Naive B cell (primary cell): ENCODE data around the gene RNH1. TPM values are rescaled to one million over a fixed set of nuclear protein-coding genes. Genes with fewer than 3 reads are reported as not detected.

Experiments
- ATAC-seq, 2 donors: fragments of 150-1000 bp; cut with Tn5 transposase; 2 replicates each; pipeline ENCODE4 v1.10.0; 2021; ENCODE audit warnings: low read depth in 2 of 2, mild to moderate bottlenecking in 2 of 2, moderate library complexity in 2 of 2
- DNase-seq: peaks from one replicate; pipeline ENCODE4 v3.0.0; 2022
- H3K27ac Mint-ChIP-seq, 6 donors: one replicate each; pipeline ENCODE4 v1.8.0; 2020 to 2022; ENCODE audit warnings: mild to moderate bottlenecking in 6 of 6, mixed read lengths in 6 of 6, moderate library complexity in 5 of 6, inconsistent platforms in 2 of 6
- H3K27me3 Mint-ChIP-seq, 3 donors: one replicate each; pipeline ENCODE4 v1.8.0; 2021 to 2022; ENCODE audit warnings: mixed read lengths in 3 of 3, mild to moderate bottlenecking in 1 of 3
- H3K36me3 Mint-ChIP-seq, 2 donors: one replicate each; pipeline ENCODE4 v1.8.0; 2020 to 2022; ENCODE audit warnings: mixed read lengths in 2 of 2, inconsistent platforms in 1 of 2, mild to moderate bottlenecking in 1 of 2
- H3K4me1 Mint-ChIP-seq, 3 donors: one replicate each; pipeline ENCODE4 v1.8.0; 2020 to 2022; ENCODE audit warnings: mixed read lengths in 3 of 3, inconsistent platforms in 1 of 3, mild to moderate bottlenecking in 1 of 3, moderate library complexity in 1 of 3
- H3K4me3 Mint-ChIP-seq, 8 donors: one replicate each; pipeline ENCODE4 v1.8.0; 2020 to 2022; ENCODE audit warnings: mild to moderate bottlenecking in 8 of 8, mixed read lengths in 8 of 8, moderate library complexity in 8 of 8, inconsistent platforms in 2 of 8
- H3K9me3 Mint-ChIP-seq, 7 donors: one replicate each; pipeline ENCODE4 v1.8.0; 2020 to 2022; ENCODE audit warnings: mixed read lengths in 7 of 7, mild to moderate bottlenecking in 5 of 7, inconsistent platforms in 2 of 7, moderate library complexity in 1 of 7
- polyA plus RNA-seq, 6 donors: library from polyadenylated mRNA; unstranded; fragments of 300-500 nt; fragmentation: Illumina TruSeq; gene quantifications; one replicate each; pipeline ENCODE4 v1.2.3, GENCODE V29; 2021; ENCODE audit warnings: low read depth in 6 of 6

The RNH1 gene
- polyA plus RNA-seq, 6 donors from 2014 or later, result 73.2 to 132 (median 114) TPM

- H3K27me3 Mint-ChIP-seq, result peaks cover 0 to 7% (median 0%) of the 10 kb centered on the region in 3 donors
- H3K27ac Mint-ChIP-seq, result peak overlapping the region in 5 of 6 donors; percentile 9 to 91 (median 51)
- no peaks in the 10 kb centered on the region for H3K36me3 Mint-ChIP-seq
- H3K4me1 Mint-ChIP-seq, result peaks cover 0 to 36% (median 30%) of the 10 kb centered on the region in 3 donors
- no peak for DNase-seq
- ATAC-seq, result no peak
- peak overlapping the region in 7 of 8 donors; percentile 3 to 99 (median 83) for H3K4me3 Mint-ChIP-seq
- H3K9me3 Mint-ChIP-seq, result no peaks in the 10 kb centered on the region
Measured at GRCh38 chr11:504053-504993, 2.7 kb downstream of the RNH1 start.

- H3K4me1 Mint-ChIP-seq, result peaks cover 0 to 36% (median 29%) of the 10 kb centered on the region in 3 donors
- peak overlapping the region in 1 of 6 donors; percentile 60 for H3K27ac Mint-ChIP-seq
- peaks cover 0 to 7% (median 0%) of the 10 kb centered on the region in 3 donors for H3K27me3 Mint-ChIP-seq
- ATAC-seq (no peak), DNase-seq (no peak)
- H3K4me3 Mint-ChIP-seq, result peak overlapping the region in 2 of 8 donors; percentile 25 to 97
- H3K36me3 Mint-ChIP-seq, result peaks cover 0 to 3% of the 10 kb centered on the region in 2 donors
- no peaks in the 10 kb centered on the region for H3K9me3 Mint-ChIP-seq
Measured at GRCh38 chr11:503179-503981, 3.7 kb downstream of the RNH1 start.

GRCh38 chr11:502288-503178, 4.5 kb downstream of the RNH1 start:
- H3K9me3 Mint-ChIP-seq, result no peaks in the 10 kb centered on the region
- H3K27me3 Mint-ChIP-seq, result peaks cover 0 to 7% (median 0%) of the 10 kb centered on the region in 3 donors
- DNase-seq (no peak), ATAC-seq (no peak)
- H3K36me3 Mint-ChIP-seq, result peaks cover 2 to 11% of the 10 kb centered on the region in 2 donors
- peak overlapping the region in 1 of 6 donors; percentile 26 for H3K27ac Mint-ChIP-seq
- H3K4me3 Mint-ChIP-seq, result peak overlapping the region in 1 of 8 donors; percentile 29
- H3K4me1 Mint-ChIP-seq, result peaks cover 1 to 33% (median 25%) of the 10 kb centered on the region in 3 donors

- H3K36me3 Mint-ChIP-seq, result peaks cover 9 to 18% of the 10 kb centered on the region in 2 donors
- no peaks in the 10 kb centered on the region for H3K9me3 Mint-ChIP-seq
- peaks cover 0 to 7% (median 0%) of the 10 kb centered on the region in 3 donors for H3K27me3 Mint-ChIP-seq
- ATAC-seq (no peak), DNase-seq (no peak)
- no peak overlapping the region for H3K27ac Mint-ChIP-seq
- H3K4me3 Mint-ChIP-seq, result no peak overlapping the region
- peaks cover 5 to 36% (median 31%) of the 10 kb centered on the region in 3 donors for H3K4me1 Mint-ChIP-seq
Measured at GRCh38 chr11:501683-502287, 5.3 kb downstream of the RNH1 start.

GRCh38 chr11:501001-501682, 5.9 kb downstream of the RNH1 start:
- peaks cover 9 to 18% of the 10 kb centered on the region in 2 donors for H3K36me3 Mint-ChIP-seq
- ATAC-seq, result no peak
- H3K4me1 Mint-ChIP-seq, result peaks cover 5 to 30% (median 30%) of the 10 kb centered on the region in 3 donors
- DNase-seq, result no peak
- peaks cover 0 to 7% (median 0%) of the 10 kb centered on the region in 3 donors for H3K27me3 Mint-ChIP-seq
- H3K4me3 Mint-ChIP-seq, result peak overlapping the region in 2 of 8 donors; percentile 54
- H3K27ac Mint-ChIP-seq, result peak overlapping the region in 2 of 6 donors; percentile 23 to 26
- no peaks in the 10 kb centered on the region for H3K9me3 Mint-ChIP-seq

GRCh38 chr11:499201-500076, 7.6 kb downstream of the RNH1 start:
- Mint-ChIP-seq H3K4me1 (peaks cover 9 to 21% (median 16%) of the 10 kb centered on the region in 3 donors), H3K36me3 (peaks cover 9 to 18% of the 10 kb centered on the region in 2 donors), H3K9me3 (no peaks in the 10 kb centered on the region), H3K27me3 (peaks cover 0 to 1% (median 0%) of the 10 kb centered on the region in 3 donors), H3K4me3 (no peak overlapping the region), H3K27ac (no peak overlapping the region)
- ATAC-seq (no peak), DNase-seq (no peak)

- no peak for ATAC-seq
- H3K27me3 Mint-ChIP-seq, result no peaks in the 10 kb centered on the region
- DNase-seq, result no peak
- peak overlapping the region in 3 of 6 donors; percentile 4 to 79 (median 49) for H3K27ac Mint-ChIP-seq
- peaks cover 9 to 18% of the 10 kb centered on the region in 2 donors for H3K36me3 Mint-ChIP-seq
- peak overlapping the region in 1 of 8 donors; percentile 42 for H3K4me3 Mint-ChIP-seq
- no peaks in the 10 kb centered on the region for H3K9me3 Mint-ChIP-seq
- peaks cover 9 to 20% (median 16%) of the 10 kb centered on the region in 3 donors for H3K4me1 Mint-ChIP-seq
Measured at GRCh38 chr11:498297-499181, 8.5 kb downstream of the RNH1 start.

- H3K36me3 Mint-ChIP-seq, result peaks cover 9 to 18% of the 10 kb centered on the region in 2 donors
- ATAC-seq, result no peak
- peak overlapping the region in 2 of 6 donors; percentile 49 to 82 for H3K27ac Mint-ChIP-seq
- no peaks in the 10 kb centered on the region for H3K27me3 Mint-ChIP-seq
- no peak for DNase-seq
- H3K4me3 Mint-ChIP-seq, result no peak overlapping the region
- H3K9me3 Mint-ChIP-seq, result no peaks in the 10 kb centered on the region
- H3K4me1 Mint-ChIP-seq, result peaks cover 9 to 20% (median 13%) of the 10 kb centered on the region in 3 donors
Measured at GRCh38 chr11:497565-498296, 9.3 kb downstream of the RNH1 start.

GRCh38 chr11:496834-497564, 10.0 kb downstream of the RNH1 start:
- DNase-seq (no peak), ATAC-seq (no peak)
- H3K36me3 Mint-ChIP-seq, result peaks cover 9 to 18% of the 10 kb centered on the region in 2 donors
- no peaks in the 10 kb centered on the region for H3K9me3 Mint-ChIP-seq
- H3K27ac Mint-ChIP-seq, result peak overlapping the region in 1 of 6 donors; percentile 82
- H3K4me3 Mint-ChIP-seq, result peak overlapping the region in 1 of 8 donors; percentile 42
- peaks cover 9 to 20% (median 13%) of the 10 kb centered on the region in 3 donors for H3K4me1 Mint-ChIP-seq
- H3K27me3 Mint-ChIP-seq, result no peaks in the 10 kb centered on the region
